Activated T-cell treated with anti-CD3 and anti-CD28 coated beads, Interleukin-2, amount 50 U/mL, for 1 hour (primary cell): ENCODE data around the gene LTO1.

Experiments
- DNase-seq: peaks from one replicate; pipeline ENCODE4 v3.0.0-alpha.2; 2020

LTO1 gene

DNA sequence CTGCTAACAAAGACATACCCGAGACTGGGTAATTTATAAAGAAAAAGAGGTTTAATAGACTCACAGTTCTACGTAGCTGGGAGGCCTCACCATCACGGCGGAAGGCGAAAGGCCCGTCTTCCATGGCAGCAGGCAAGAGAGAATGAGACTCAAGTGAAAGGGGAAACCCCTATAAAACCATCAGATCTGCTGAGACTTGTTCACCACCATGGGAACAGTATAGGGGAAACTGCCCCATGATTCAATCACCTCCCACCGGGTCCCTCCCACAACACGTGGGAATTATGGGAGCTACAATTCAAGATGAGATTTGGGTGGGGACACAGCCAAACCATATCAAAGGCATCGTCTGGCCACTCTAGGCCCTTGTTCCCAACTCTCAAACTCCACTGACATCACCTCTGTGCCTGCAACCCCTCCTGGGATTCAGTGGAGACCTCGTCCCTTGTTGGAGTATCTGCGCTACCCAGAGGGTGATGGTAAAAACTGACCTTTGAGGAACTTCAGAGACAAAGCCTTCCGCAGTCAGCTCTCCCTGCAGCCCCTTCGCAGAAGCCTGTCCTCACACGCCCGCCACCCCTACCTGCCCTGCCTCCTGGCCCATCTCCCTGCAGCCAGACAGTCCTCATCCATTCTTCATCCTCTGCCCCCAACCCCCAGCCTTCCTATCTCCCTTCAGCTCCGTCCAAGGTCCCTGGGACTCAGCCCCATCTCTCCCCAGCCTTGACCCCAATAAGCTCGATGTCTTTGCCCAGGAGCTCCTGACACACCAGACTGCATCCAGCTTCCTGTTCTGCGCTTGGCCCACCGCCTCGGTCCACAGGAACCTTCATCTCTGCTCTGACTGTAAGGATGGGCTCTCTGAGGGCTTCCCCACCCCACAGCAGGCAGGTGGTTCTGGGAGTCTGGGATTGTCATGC is 18.4 kb downstream of the LTO1 start:
- DNase-seq = peak; percentile 4

GRCh38 chr11:69655479-69656428 is 19.4 kb downstream of the LTO1 start:
- DNase-seq = peak; percentile 12

- DNase-seq = peak; percentile 12
Measured at GRCh38 chr11:69654660-69655478, 20.3 kb downstream of the LTO1 start.

DNA sequence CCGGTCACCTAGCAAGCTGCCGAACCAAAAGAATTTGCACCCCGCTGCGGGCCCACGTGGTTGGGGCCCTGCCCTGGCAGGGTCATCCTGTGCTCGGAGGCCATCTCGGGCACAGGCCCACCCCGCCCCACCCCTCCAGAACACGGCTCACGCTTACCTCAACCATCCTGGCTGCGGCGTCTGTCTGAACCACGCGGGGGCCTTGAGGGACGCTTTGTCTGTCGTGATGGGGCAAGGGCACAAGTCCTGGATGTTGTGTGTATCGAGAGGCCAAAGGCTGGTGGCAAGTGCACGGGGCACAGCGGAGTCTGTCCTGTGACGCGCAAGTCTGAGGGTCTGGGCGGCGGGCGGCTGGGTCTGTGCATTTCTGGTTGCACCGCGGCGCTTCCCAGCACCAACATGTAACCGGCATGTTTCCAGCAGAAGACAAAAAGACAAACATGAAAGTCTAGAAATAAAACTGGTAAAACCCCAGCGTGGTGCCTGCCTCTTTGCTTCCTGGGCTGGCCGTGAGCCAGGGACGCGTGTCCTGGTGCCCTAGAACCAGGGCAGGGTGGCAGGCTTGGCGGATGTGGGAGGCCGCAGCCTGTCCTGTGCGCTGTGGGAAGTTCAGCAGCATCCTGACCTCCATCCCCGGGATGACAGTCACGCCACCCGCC is 21.0 kb downstream of the LTO1 start:
- DNase-seq = no peak

- no peak for DNase-seq
Measured at GRCh38 chr11:69653406-69653960, 21.7 kb downstream of the LTO1 start.

DNA sequence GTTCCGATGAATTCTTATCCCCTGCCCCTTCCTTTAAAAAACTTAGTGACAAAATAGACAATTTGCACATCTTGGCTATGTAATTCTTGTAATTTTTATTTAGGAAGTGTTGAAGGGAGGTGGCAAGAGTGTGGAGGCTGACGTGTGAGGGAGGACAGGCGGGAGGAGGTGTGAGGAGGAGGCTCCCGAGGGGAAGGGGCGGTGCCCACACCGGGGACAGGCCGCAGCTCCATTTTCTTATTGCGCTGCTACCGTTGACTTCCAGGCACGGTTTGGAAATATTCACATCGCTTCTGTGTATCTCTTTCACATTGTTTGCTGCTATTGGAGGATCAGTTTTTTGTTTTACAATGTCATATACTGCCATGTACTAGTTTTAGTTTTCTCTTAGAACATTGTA is 22.2 kb downstream of the LTO1 start:
- DNase-seq = no peak

DNA sequence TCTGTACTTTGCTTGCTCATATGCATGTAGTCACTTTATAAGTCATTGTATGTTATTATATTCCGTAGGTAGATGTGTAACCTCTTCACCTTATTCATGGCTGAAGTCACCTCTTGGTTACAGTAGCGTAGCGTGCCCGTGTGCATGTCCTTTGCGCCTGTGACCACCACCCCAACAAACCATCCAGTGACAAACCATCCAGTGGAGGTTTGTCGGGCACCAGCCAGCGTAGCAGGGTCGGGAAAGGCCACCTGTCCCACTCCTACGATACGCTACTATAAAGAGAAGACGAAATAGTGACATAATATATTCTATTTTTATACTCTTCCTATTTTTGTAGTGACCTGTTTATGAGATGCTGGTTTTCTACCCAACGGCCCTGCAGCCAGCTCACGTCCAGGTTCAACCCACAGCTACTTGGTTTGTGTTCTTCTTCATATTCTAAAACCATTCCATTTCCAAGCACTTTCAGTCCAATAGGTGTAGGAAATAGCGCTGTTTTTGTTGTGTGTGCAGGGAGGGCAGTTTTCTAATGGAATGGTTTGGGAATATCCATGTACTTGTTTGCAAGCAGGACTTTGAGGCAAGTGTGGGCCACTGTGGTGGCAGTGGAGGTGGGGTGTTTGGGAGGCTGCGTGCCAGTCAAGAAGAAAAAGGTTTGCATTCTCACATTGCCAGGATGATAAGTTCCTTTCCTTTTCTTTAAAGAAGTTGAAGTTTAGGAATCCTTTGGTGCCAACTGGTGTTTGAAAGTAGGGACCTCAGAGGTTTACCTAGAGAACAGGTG is 23.1 kb downstream of the LTO1 start:
- no peak for DNase-seq

DNA sequence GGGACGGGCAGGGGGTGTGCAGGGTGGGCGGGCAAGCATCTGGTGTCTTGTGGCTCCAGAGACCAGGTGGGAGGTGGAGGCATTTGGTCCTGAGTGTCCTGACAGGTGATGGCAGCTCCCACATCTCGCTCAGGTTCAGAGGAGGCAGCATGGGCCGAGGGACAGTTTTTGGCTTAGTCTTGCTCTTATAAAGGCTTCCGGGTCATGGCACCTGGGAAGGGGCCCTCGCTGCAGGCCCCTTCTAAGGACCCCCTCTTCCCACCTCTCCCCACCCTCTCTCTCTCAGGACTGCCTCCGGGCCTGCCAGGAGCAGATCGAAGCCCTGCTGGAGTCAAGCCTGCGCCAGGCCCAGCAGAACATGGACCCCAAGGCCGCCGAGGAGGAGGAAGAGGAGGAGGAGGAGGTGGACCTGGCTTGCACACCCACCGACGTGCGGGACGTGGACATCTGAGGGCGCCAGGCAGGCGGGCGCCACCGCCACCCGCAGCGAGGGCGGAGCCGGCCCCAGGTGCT is 24.3 kb downstream of the LTO1 start:
- no peak for DNase-seq

- no peak for DNase-seq
Measured at GRCh38 chr11:69650081-69650831, 24.9 kb downstream of the LTO1 start.

GRCh38 chr11:69649576-69649900 is 25.6 kb downstream of the LTO1 start:
- DNase-seq = no peak

DNA sequence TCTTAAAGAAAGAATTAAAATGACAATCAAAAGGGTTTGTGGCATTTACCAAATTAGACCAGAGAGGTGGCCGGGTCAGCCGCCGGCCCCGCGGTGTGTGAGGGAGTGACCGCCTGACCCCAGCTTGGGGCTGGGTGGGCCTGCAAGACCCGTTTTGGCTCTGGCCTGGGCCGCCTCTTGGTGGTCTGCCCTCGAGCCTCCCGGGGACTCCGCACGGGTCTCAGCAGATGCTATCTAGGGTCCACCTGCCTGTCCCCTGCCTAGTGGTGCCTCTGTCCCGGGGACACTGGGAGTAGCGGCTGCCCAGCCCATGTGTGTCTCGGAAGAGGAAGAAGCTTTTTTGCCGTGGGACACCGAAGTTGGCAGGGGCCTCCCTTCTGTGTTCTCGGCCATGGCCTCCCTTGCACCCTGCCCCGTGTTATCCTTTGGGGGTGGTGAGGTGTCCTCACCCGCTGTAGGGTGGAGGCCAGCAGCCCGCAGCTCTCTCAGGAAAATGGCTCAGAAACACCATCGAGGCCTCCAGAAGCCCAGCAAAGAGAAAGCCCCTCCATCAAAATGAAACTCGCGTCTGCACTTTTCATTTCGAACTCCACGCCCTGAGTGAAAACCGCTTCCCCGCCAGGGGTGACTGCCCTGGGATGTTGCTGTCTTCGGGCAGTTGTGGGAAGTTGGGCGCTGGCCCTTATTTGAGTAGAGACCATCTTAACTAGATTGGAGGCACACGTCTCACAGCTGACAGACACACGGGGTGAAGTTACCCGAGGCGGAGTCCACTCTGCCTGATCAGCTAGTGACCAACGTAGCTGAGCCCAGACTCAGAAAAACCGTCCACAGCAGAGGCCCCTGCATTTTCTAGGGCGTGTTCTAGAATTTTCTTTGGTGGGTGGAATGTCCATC is 26.2 kb downstream of the LTO1 start:
- no peak for DNase-seq

GRCh38 chr11:69647761-69648497 is 27.2 kb downstream of the LTO1 start:
- no peak for DNase-seq

- no peak for DNase-seq
Measured at GRCh38 chr11:69647390-69647748, 27.8 kb downstream of the LTO1 start.

DNA sequence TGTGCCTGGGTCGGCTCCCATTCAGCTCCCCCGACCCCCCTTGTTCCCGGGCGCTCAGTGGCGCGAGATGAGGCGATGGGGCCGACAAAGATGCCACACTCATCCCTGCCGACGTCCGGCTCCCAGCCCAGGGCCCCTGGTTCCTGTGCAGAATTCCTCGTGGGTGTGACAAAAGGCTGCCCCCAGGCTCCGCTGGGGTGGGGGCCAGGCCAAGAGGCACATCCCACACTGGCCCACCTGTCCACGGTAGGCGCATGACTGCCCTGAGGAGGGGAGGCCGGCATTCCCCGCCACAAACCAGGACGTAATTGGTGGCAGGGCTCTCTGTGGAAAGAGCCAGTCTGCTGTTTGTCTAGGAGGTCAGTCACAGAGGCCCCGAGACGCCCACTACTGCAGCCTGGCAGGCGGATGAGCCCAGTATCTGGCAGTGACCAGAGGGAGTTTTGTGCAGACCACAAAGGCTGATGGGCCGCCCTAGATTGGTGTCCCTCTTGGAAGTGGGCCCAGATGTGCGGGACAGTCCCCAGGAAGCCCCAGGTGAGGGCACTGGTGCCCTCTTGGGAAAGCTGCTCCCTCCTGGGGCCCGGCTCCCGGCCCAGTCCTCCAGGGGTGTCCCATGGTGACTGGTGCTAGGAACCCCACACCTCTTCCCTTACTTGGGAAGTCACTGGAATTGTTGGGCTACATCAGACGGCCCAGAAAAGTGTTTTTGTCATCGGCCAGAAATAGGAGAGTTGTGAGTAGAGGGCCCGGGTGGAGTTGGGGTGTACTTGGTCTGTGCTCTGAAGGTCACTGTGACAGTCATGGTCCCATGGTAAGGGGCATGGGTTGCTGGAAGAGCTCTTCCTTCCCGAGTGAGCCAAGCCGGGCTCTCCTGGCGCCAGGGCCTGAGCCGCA is 28.4 kb downstream of the LTO1 start:
- DNase-seq = no peak

- no peak for DNase-seq
Measured at GRCh38 chr11:69645801-69646492, 29.2 kb downstream of the LTO1 start.

GRCh38 chr11:69644962-69645675 is 30.0 kb downstream of the LTO1 start:
- no peak for DNase-seq
